H1 (cell line): ENCODE measurements around the gene MEI1. TPM values are rescaled to one million over a fixed set of nuclear protein-coding genes. Genes with fewer than 3 reads are reported as not detected.

Experiments used
- CTCF ChIA-PET: fragments of 300-600 bp; sonication (Branson Sonifier 250); formaldehyde crosslinking; loops from one replicate; lab custom pipeline; 2021; ENCODE audit not compliant: partially characterized antibody; lab: Charles Lee
- POLR2A ChIA-PET: fragments of 300-600 bp; sonication (Branson Sonifier 250); formaldehyde crosslinking; loops from one replicate; lab custom pipeline; 2021; ENCODE audit warnings: inconsistent platforms; ENCODE audit not compliant: partially characterized antibody; lab: Charles Lee
- DNase-seq, 2 experiments: peaks; one replicate each; pipeline versions ENCODE4 v3.0.0 to v3.0.0-alpha.2; 2010 to 2022; ENCODE audit warnings: low spot score in 2 of 2, low read depth in 1 of 2, mixed read lengths in 1 of 2
- FAIRE-seq: peaks from 2 replicates; lab custom pipeline; 2011; peaks lifted over from hg19 to GRCh38; lab: Jason Lieb, UNC
- H2AFZ ChIP-seq: 2 replicates; pipeline ENCODE4 v1.8.1; 2012; ENCODE audit warnings: low read length, inconsistent platforms
- H2AK5ac ChIP-seq: 2 replicates; pipeline ENCODE4 v1.6.1; 2013; ENCODE audit warnings: low read depth, low read length
- H2BK120ac ChIP-seq: replicated peaks from 2 replicates; pipeline ENCODE3; 2013; ENCODE audit warnings: low read depth, low read length, inconsistent platforms
- H2BK12ac ChIP-seq: 2 replicates; pipeline ENCODE4 v1.6.1; 2013; ENCODE audit warnings: low read depth, low read length
- H2BK15ac ChIP-seq: 2 replicates; pipeline ENCODE4 v1.6.1; 2013; ENCODE audit warnings: low read length
- H2BK20ac ChIP-seq: 2 replicates; pipeline ENCODE4 v1.6.1; 2013; ENCODE audit warnings: low read length
- H2BK5ac ChIP-seq: 2 replicates; pipeline ENCODE4 v1.6.1; 2013; ENCODE audit warnings: low read depth, low read length
- H3K14ac ChIP-seq: 2 replicates; pipeline ENCODE4 v1.6.1; 2013; ENCODE audit warnings: inconsistent platforms; ENCODE audit not compliant: insufficient read length
- H3K18ac ChIP-seq: 2 replicates; pipeline ENCODE4 v1.6.1; 2013; ENCODE audit warnings: low read length; ENCODE audit errors: extremely low read depth
- H3K23ac ChIP-seq: 2 replicates; pipeline ENCODE4 v1.6.1; 2013; ENCODE audit warnings: inconsistent platforms; ENCODE audit not compliant: insufficient read length
- H3K23me2 ChIP-seq: 2 replicates; pipeline ENCODE4 v1.6.1; 2013; ENCODE audit warnings: low read depth, low read length
- H3K27ac ChIP-seq: 2 replicates; pipeline ENCODE4 v1.6.1; 2011; ENCODE audit warnings: low read depth, low read length, inconsistent platforms
- H3K27me3 ChIP-seq, 4 experiments: replicated peaks in 1 of 4; 1 replicate in 1 of 4; 2 replicates in 3 of 4; pipeline versions ENCODE4 v1.6.1 to v1.8.1; 2011 to 2013; ENCODE audit warnings: low read length in 3 of 4, mild to moderate bottlenecking in 3 of 4, inconsistent platforms in 2 of 4, mixed read lengths in 2 of 4, moderate library complexity in 1 of 4; ENCODE audit not compliant: control insufficient read depth in 3 of 4, insufficient read depth in 3 of 4; ENCODE audit errors: extremely low read depth in 1 of 4
- H3K36me3 ChIP-seq, 4 experiments: 2 replicates each; pipeline versions ENCODE4 v1.6.1 to v1.8.1; 2011 to 2013; ENCODE audit warnings: mild to moderate bottlenecking in 4 of 4, low read length in 3 of 4, moderate library complexity in 2 of 4, control low read depth in 1 of 4, inconsistent platforms in 1 of 4; ENCODE audit not compliant: insufficient read depth in 4 of 4, control insufficient read depth in 2 of 4
- H3K4ac ChIP-seq: replicated peaks from 2 replicates; pipeline ENCODE3; 2013; ENCODE audit warnings: low read length, low read depth, mixed read lengths, inconsistent platforms; ENCODE audit not compliant: insufficient read length
- H3K4me1 ChIP-seq, 4 experiments: replicated peaks in 1 of 4; 1 replicate in 1 of 4; 2 replicates in 3 of 4; pipeline versions ENCODE4 v1.6.1 to v1.8.1; 2011 to 2013; ENCODE audit warnings: low read length in 3 of 4, inconsistent platforms in 2 of 4, mixed read lengths in 1 of 4; ENCODE audit not compliant: insufficient read depth in 4 of 4, control insufficient read depth in 3 of 4
- H3K4me2 ChIP-seq, 2 experiments: 2 replicates each; pipeline versions ENCODE4 v1.6.1 to v1.8.1; 2011 to 2013; ENCODE audit warnings: low read depth in 2 of 2, low read length in 2 of 2, control low read depth in 1 of 2, inconsistent platforms in 1 of 2, mild to moderate bottlenecking in 1 of 2; ENCODE audit not compliant: insufficient read depth in 1 of 2
- H3K4me3 ChIP-seq, 4 experiments: fragments of 200-600, 300-600 bp in 1 of 4; sonication (generic), shearing (Covaris generic), sonication (Bioruptor Twin) in 1 of 4; 2 replicates each; pipeline versions ENCODE4 v1.5.1 to v1.8.1; 2011 to 2016; ENCODE audit warnings: low read length in 4 of 4, low read depth in 3 of 4, control low read depth in 2 of 4, inconsistent platforms in 2 of 4, mild to moderate bottlenecking in 2 of 4, mixed read lengths in 1 of 4, moderate library complexity in 1 of 4; ENCODE audit not compliant: insufficient read depth in 2 of 4; ENCODE audit errors: extremely low read depth in 1 of 4
- H3K56ac ChIP-seq: replicated peaks from 2 replicates; pipeline ENCODE3; 2013; ENCODE audit warnings: low read depth, mild to moderate bottlenecking, mixed read lengths, low read length, inconsistent platforms; ENCODE audit not compliant: insufficient read length
- H3K79me1 ChIP-seq: 2 replicates; pipeline ENCODE4 v1.6.1; 2013; ENCODE audit warnings: low read depth, low read length, control low read depth
- H3K79me2 ChIP-seq, 2 experiments: 2 replicates each; pipeline versions ENCODE4 v1.6.1 to v1.8.1; 2012 to 2013; ENCODE audit warnings: low read length in 2 of 2, mild to moderate bottlenecking in 2 of 2, inconsistent platforms in 1 of 2; ENCODE audit not compliant: insufficient read depth in 2 of 2, control insufficient read depth in 1 of 2
- H3K9ac ChIP-seq, 4 experiments: replicated peaks in 1 of 4; 1 replicate in 1 of 4; 2 replicates in 3 of 4; pipeline versions ENCODE4 v1.6.1 to v1.8.1; 2011 to 2013; ENCODE audit warnings: low read depth in 3 of 4, low read length in 3 of 4, control low read depth in 2 of 4, mild to moderate bottlenecking in 2 of 4, moderate library complexity in 2 of 4, inconsistent platforms in 1 of 4; ENCODE audit errors: extremely low read depth in 1 of 4
- H3K9me3 ChIP-seq, 2 experiments: 2 replicates each; pipeline versions ENCODE4 v1.6.1 to v1.8.1; 2012 to 2013; ENCODE audit warnings: mild to moderate bottlenecking in 2 of 2, moderate library complexity in 2 of 2, control low read depth in 1 of 2, inconsistent platforms in 1 of 2, low read depth in 1 of 2, low read length in 1 of 2, mixed read lengths in 1 of 2; ENCODE audit not compliant: insufficient read depth in 2 of 2
- H4K20me1 ChIP-seq, 2 experiments: replicated peaks in 1 of 2; 2 replicates each; pipeline versions ENCODE3 to v1.8.1; 2011 to 2013; ENCODE audit warnings: inconsistent platforms in 2 of 2, low read length in 2 of 2, mild to moderate bottlenecking in 1 of 2; ENCODE audit not compliant: insufficient read depth in 2 of 2, control insufficient read depth in 1 of 2
- H4K5ac ChIP-seq: 2 replicates; pipeline ENCODE4 v1.6.1; 2013; ENCODE audit warnings: low read length, low read depth, mixed read lengths, inconsistent platforms; ENCODE audit not compliant: insufficient read length
- H4K8ac ChIP-seq: 2 replicates; pipeline ENCODE4 v1.8.0; 2013; ENCODE audit warnings: mild to moderate bottlenecking, moderate library complexity, low read length, inconsistent platforms; ENCODE audit not compliant: insufficient read depth; ENCODE audit errors: extremely low read depth
- H4K91ac ChIP-seq: replicated peaks from 2 replicates; pipeline ENCODE3; 2013; ENCODE audit warnings: low read length, mixed read lengths, inconsistent platforms; ENCODE audit not compliant: insufficient read length
- CHD1 ChIP-seq: IDR thresholded peaks from 2 replicates; pipeline ENCODE4 v1.6.1; 2012; ENCODE audit warnings: low read depth, low read length, improper control_type of control experiment
- CHD2 ChIP-seq: IDR thresholded peaks from 2 replicates; pipeline ENCODE4 v1.6.1; 2012; ENCODE audit warnings: low read length, improper control_type of control experiment
- POLR2A ChIP-seq, 2 experiments: IDR thresholded peaks; 1 replicate in 1 of 2; 2 replicates in 1 of 2; pipeline ENCODE4 v1.6.1; 2011; ENCODE audit warnings: low read depth in 2 of 2, low read length in 2 of 2, mild to moderate bottlenecking in 2 of 2; ENCODE audit errors: control extremely low read depth in 1 of 2
- TAF1 ChIP-seq: IDR thresholded peaks from 2 replicates; pipeline ENCODE4 v1.6.1; 2011; ENCODE audit warnings: mild to moderate bottlenecking, low read depth, low read length
- WGBS, 2 experiments: shearing (Covaris generic) in 1 of 2; methylation state at CpG; one replicate each; pipeline versions ENCODE4 v1.1.6 to v1.1.7; 2013 to 2015; ENCODE audit warnings: low lambda C conversion rate in 2 of 2, mixed read lengths in 2 of 2, inconsistent platforms in 1 of 2, low coverage in 1 of 2, missing lambda C conversion rate in 1 of 2; ENCODE audit not compliant: insufficient replicate concordance in 2 of 2, insufficient coverage in 1 of 2, insufficient read length in 1 of 2; ENCODE audit errors: extremely low coverage in 1 of 2, missing lambda C conversion rate in 1 of 2; 5-methylcytosine and 5-hydroxymethylcytosine counted together
- polyA plus RNA-seq, 7 experiments: library from polyadenylated mRNA; depleted of rRNA in 3 of 7; stranded (reverse) in 5 of 7; unstranded in 2 of 7; fragments of >200 nt in 5 of 7; fragments of 200-250 nt in 2 of 7; gene quantifications; 1 replicate in 5 of 7; 2 replicates in 1 of 7; 4 replicates in 1 of 7; pipeline versions ENCODE4 v1.2.1 to v1.2.3, GENCODE V29; 2011 to 2013; ENCODE audit warnings: missing spikeins in 2 of 7, mixed read lengths in 2 of 7
- total RNA-seq: library from RNA; stranded (reverse); fragmentation: NEBNext Ultra II Directional; extraction: Animal tissue kit (Norgen Biotek cat#: 25700); gene quantifications from 2 replicates; pipeline ENCODE4 v1.2.1, GENCODE V29; 2021

Gene MEI1
- total and polyA plus RNA-seq, 2 of the 8 experiments (the other 6 are each of a cell fraction or from before 2014, with no cell fraction given): 0.27 to 0.54 TPM

DNA sequence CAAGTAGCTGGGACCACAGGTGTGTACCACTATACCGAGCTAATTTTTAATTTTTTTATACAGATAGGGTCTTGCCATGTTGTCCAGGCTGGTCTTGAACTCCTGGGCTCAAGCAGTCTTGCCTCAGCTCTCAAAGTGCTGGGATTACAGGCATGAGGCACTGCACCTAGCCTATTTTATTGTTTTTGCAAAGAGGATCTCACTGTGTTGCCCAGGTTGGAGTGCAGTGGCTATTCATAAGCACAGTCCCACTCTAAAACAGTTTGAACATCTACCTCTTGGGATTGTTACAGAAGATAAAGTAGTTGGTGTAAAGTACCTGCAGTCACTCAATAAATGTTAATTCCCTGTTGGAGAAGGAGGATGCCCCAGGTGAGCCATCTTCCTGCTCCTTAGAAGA, 49.1 kb upstream of the MEI1 start:
- H3K4me1 ChIP-seq: no peaks in the 10 kb centered on the region
- WGBS, 2 experiments: 100% methylated on average over 1 of the region's 1 CpG; no CpG with 5 or more reads in 1 of the 2 experiments
- no peak overlapping the region for H2BK12ac ChIP-seq
- H4K20me1 ChIP-seq: peaks cover 0 to 5% of the 10 kb centered on the region in 2 experiments
- FAIRE-seq (no peak), DNase-seq (no peak)
- ChIA-PET POLR2A (interaction anchor here (1.1 to 16.5 kb wide), 8 partner anchors 8 to 41 kb away, joined by 3 to 129 read pairs (median 4); partner anchors contain the start of genes DESI1 and XRCC6), CTCF (interaction anchor here (1.2 to 1.8 kb wide), 4 partner anchors 10 to 97 kb away, joined by 3 to 7 read pairs (median 4); no protein-coding TSS in a partner anchor)
- H4K5ac ChIP-seq: no peak overlapping the region
- no peak overlapping the region for H3K18ac ChIP-seq
- H3K23ac ChIP-seq: no peak overlapping the region
- H3K27me3 ChIP-seq: no peaks in the 10 kb centered on the region
- no peak overlapping the region for H4K8ac ChIP-seq
- no peak overlapping the region for H2BK15ac ChIP-seq
- H2BK5ac ChIP-seq: no peak overlapping the region
- no peak overlapping the region for H2AK5ac ChIP-seq
- H3K14ac ChIP-seq: no peak overlapping the region
- H2AFZ ChIP-seq: no peak overlapping the region
- H3K79me1 ChIP-seq: no peaks in the 10 kb centered on the region; the same call in 1 of the 2 replicates
- no peak overlapping the region for H3K4me3 ChIP-seq
- H3K23me2 ChIP-seq: no peaks in the 10 kb centered on the region
- no peaks in the 10 kb centered on the region for H3K9me3 ChIP-seq
- H3K79me2 ChIP-seq: no peaks in the 10 kb centered on the region; a peak in 1 of 4 replicates
- peaks cover 46 to 98% (median 72%) of the 10 kb centered on the region in 4 experiments for H3K36me3 ChIP-seq
- no peak overlapping the region for H3K4ac ChIP-seq
- no peak overlapping the region for H3K4me2 ChIP-seq
- no peak overlapping the region for H2BK20ac ChIP-seq
- TF ChIP-seq TAF1 (no peak), POLR2A (IDR thresholded peaks at IDR 0.05; ENCODE audit: control extremely low read depth in 1 of 2, low read depth in 2 of 2, low read length in 2 of 2) (no peak), CHD1 (no peak), CHD2 (no peak)
- H3K9ac ChIP-seq: no peak overlapping the region
- H3K56ac ChIP-seq: no peak overlapping the region
- no peak overlapping the region for H2BK120ac ChIP-seq
- no peak overlapping the region for H4K91ac ChIP-seq
- H3K27ac ChIP-seq: no peak overlapping the region
